H1 (cell line): ENCODE measurements around the gene DLL4. TPM values are rescaled to one million over a fixed set of nuclear protein-coding genes. Genes with fewer than 3 reads are reported as not detected.

Experiments
- BCL11A ChIP-seq, 2 experiments: IDR thresholded peaks; one replicate each; pipeline ENCODE4 v1.6.1; 2011; ENCODE audit warnings: low read depth in 2 of 2, low read length in 2 of 2, mild to moderate bottlenecking in 2 of 2
- CREB1 ChIP-seq: IDR thresholded peaks from 2 replicates; pipeline ENCODE4 v1.6.1; 2012; ENCODE audit warnings: inconsistent platforms
- EGR1 ChIP-seq: IDR thresholded peaks from 2 replicates; pipeline ENCODE4 v1.6.1; 2011; ENCODE audit warnings: low read depth, low read length, borderline replicate concordance
- FOSL1 ChIP-seq: IDR thresholded peaks from 2 replicates; pipeline ENCODE4 v1.6.1; 2011; ENCODE audit warnings: mild to moderate bottlenecking, low read depth, low read length, moderate library complexity; ENCODE audit not compliant: insufficient read depth
- GABPA ChIP-seq: IDR thresholded peaks from 2 replicates; pipeline ENCODE4 v1.6.1; 2011; ENCODE audit warnings: mild to moderate bottlenecking, low read length, moderate library complexity, borderline replicate concordance; ENCODE audit not compliant: insufficient read depth
- HDAC2 ChIP-seq, 2 experiments: fragments of 300-600 bp in 1 of 2; sonication (generic) in 1 of 2; IDR thresholded peaks; 2 replicates each; pipeline ENCODE4 v1.6.1; 2011 to 2012; ENCODE audit warnings: low read depth in 2 of 2, low read length in 2 of 2, mild to moderate bottlenecking in 2 of 2, moderate library complexity in 2 of 2, borderline replicate concordance in 1 of 2, inconsistent platforms in 1 of 2
- HDAC6 ChIP-seq: IDR thresholded peaks from one replicate; pipeline ENCODE4 v1.7.1; 2012; ENCODE audit warnings: low read depth, mild to moderate bottlenecking, inconsistent platforms, low read length, moderate library complexity
- KDM4A ChIP-seq: IDR thresholded peaks from one replicate; pipeline ENCODE4 v1.7.1; 2012; ENCODE audit warnings: low read depth, mild to moderate bottlenecking, moderate library complexity, low read length, inconsistent platforms; ENCODE audit not compliant: severe bottlenecking
- NANOG ChIP-seq: IDR thresholded peaks from 2 replicates; pipeline ENCODE4 v1.6.1; 2011; ENCODE audit warnings: low read length, low read depth, mild to moderate bottlenecking, inconsistent platforms; ENCODE audit not compliant: insufficient read depth, poor library complexity, severe bottlenecking
- PHF8 ChIP-seq: fragments of 200-600 bp; sonication (generic); conservative IDR thresholded peaks from 2 replicates; pipeline ENCODE4 v1.7.1; 2012; ENCODE audit warnings: low read depth, mild to moderate bottlenecking, inconsistent platforms, low read length, moderate library complexity
- POLR2AphosphoS5 ChIP-seq: IDR thresholded peaks from 2 replicates; pipeline ENCODE4 v1.6.1; 2011; ENCODE audit warnings: low read depth, low read length
- RFX5 ChIP-seq: IDR thresholded peaks from 2 replicates; pipeline ENCODE4 v1.6.1; 2011; ENCODE audit warnings: low read depth, low read length, improper control_type of control experiment, borderline replicate concordance
- RNF2 ChIP-seq: fragments of 200-900, 300-1000 bp; sonication (generic); IDR thresholded peaks from 2 replicates; pipeline ENCODE4 v1.7.1; 2016; ENCODE audit warnings: borderline replicate concordance, low read depth, mild to moderate bottlenecking, antibody characterized with exemption, low read length; ENCODE audit not compliant: poor library complexity, severe bottlenecking; ENCODE audit errors: missing control alignments
- SAP30 ChIP-seq: fragments of 300-600 bp; sonication (generic); IDR thresholded peaks from 2 replicates; pipeline ENCODE4 v1.7.1; 2012; ENCODE audit warnings: low read length, moderate library complexity, mild to moderate bottlenecking, inconsistent platforms; ENCODE audit not compliant: insufficient read depth, insufficient replicate concordance
- SIN3A ChIP-seq, 2 experiments: IDR thresholded peaks in 1 of 2; conservative IDR thresholded peaks in 1 of 2; 2 replicates each; pipeline ENCODE4 v1.6.1; 2011 to 2012; ENCODE audit warnings: low read length in 2 of 2, improper control_type of control experiment in 1 of 2, low read depth in 1 of 2, mild to moderate bottlenecking in 1 of 2
- SIRT6 ChIP-seq: IDR thresholded peaks from one replicate; pipeline ENCODE4 v1.7.1; 2012; ENCODE audit warnings: low read length, inconsistent platforms
- SIX5 ChIP-seq: IDR thresholded peaks from 2 replicates; pipeline ENCODE4 v1.6.1; 2011; ENCODE audit warnings: mild to moderate bottlenecking, low read depth, low read length
- SUZ12 ChIP-seq: fragments of 200-600 bp; sonication (generic); IDR thresholded peaks from 2 replicates; pipeline ENCODE4 v1.6.1; 2012; ENCODE audit warnings: mild to moderate bottlenecking, inconsistent platforms, low read length, moderate library complexity, mixed read lengths
- TBP ChIP-seq: IDR thresholded peaks from 2 replicates; pipeline ENCODE4 v1.6.1; 2011; ENCODE audit warnings: low read depth, low read length, improper control_type of control experiment
- ZNF274 ChIP-seq: IDR thresholded peaks from 2 replicates; pipeline ENCODE4 v1.7.0; 2012; ENCODE audit warnings: low read length, borderline replicate concordance; ENCODE audit errors: extremely low read depth
- polyA plus RNA-seq, 7 experiments: library from polyadenylated mRNA; depleted of rRNA in 3 of 7; stranded (reverse) in 5 of 7; unstranded in 2 of 7; fragments of >200 nt in 5 of 7; fragments of 200-250 nt in 2 of 7; gene quantifications; 1 replicate in 5 of 7; 2 replicates in 1 of 7; 4 replicates in 1 of 7; pipeline versions ENCODE4 v1.2.1 to v1.2.3, GENCODE V29; 2011 to 2013; ENCODE audit warnings: missing spikeins in 2 of 7, mixed read lengths in 2 of 7
- total RNA-seq: library from RNA; stranded (reverse); fragmentation: NEBNext Ultra II Directional; extraction: Animal tissue kit (Norgen Biotek cat#: 25700); gene quantifications from 2 replicates; pipeline ENCODE4 v1.2.1, GENCODE V29; 2021
- TF ChIP-seq, protein P1 (sequence below): IDR thresholded peaks from 2 replicates; pipeline ENCODE4 v1.6.1; 2011; ENCODE audit warnings: low read depth, mild to moderate bottlenecking, low read length; ENCODE audit not compliant: insufficient read depth
- TF ChIP-seq, protein P2 (sequence below): IDR thresholded peaks from 2 replicates; pipeline ENCODE4 v1.6.1; 2012; ENCODE audit warnings: inconsistent platforms

DLL4 gene
- total and polyA plus RNA-seq, 2 of the 8 experiments (the other 6 are each of a cell fraction or from before 2014, with no cell fraction given): 0.23 to 0.60 TPM

GRCh38 chr15:40928821-40929659 is at the start of gene DLL4 (continued):
- TF ChIP-seq SUZ12 (no peak; the same call in 1 of the 2 replicates), SIRT6 (no peak), SAP30 (no peak), KDM4A (peak; percentile 19), PHF8 (peak; percentile 37; the same call in 1 of the 2 replicates), HDAC2 (IDR thresholded peaks at IDR 0.05; ENCODE audit: borderline replicate concordance in 1 of 2, low read depth in 2 of 2, low read length in 2 of 2) (peak in 1 of 2 experiments; percentile 89; a peak in 1 of 4 replicates), HDAC6 (no peak), RNF2 (no peak), POLR2AphosphoS5 (peak; percentile 56), BCL11A (IDR thresholded peaks at IDR 0.05; ENCODE audit: low read depth in 2 of 2, low read length in 2 of 2) (no peak), EGR1 (peak; percentile 51; the same call in 1 of the 2 replicates), ZNF274 (no peak), RFX5 (no peak), GABPA (no peak), NANOG (no peak), CREB1 (0 out of 2 replicates have a peak, but pooled peaks have one; percentile 16), FOSL1 (no peak), TBP (peak; percentile 84), SIN3A (conservative IDR thresholded peaks at IDR 0.05 in 1 of 2, IDR thresholded peaks at IDR 0.05 in 1 of 2; ENCODE audit: low read depth in 1 of 2, low read length in 2 of 2) (no peak), SIX5 (no peak)
- TF ChIP-seq, protein P1, sequence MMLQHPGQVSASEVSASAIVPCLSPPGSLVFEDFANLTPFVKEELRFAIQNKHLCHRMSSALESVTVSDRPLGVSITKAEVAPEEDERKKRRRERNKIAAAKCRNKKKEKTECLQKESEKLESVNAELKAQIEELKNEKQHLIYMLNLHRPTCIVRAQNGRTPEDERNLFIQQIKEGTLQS: no peak
- TF ChIP-seq, protein P2, sequence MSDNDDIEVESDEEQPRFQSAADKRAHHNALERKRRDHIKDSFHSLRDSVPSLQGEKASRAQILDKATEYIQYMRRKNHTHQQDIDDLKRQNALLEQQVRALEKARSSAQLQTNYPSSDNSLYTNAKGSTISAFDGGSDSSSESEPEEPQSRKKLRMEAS: peak; percentile 92
